Activated CD4-positive, CD25-positive, alpha-beta regulatory T cell treated with anti-CD3 and anti-CD28 coated beads, Interleukin-2, amount 50 U/mL, for 24 hours (primary cell): ENCODE data around the gene MYDGF.

ENCODE experiments used
- ATAC-seq, 2 donors: fragments of 150-1000 bp; cut with Tn5 transposase; one replicate each; pipeline ENCODE4 v1.10.0; 2021; ENCODE audit warnings: mild to moderate bottlenecking in 1 of 2, moderate library complexity in 1 of 2

The MYDGF gene

GRCh38 chr19:4640247-4641000 lies 29.7 kb downstream of the MYDGF start:
- no peak for ATAC-seq

GRCh38 chr19:4639531-4640246 lies 30.5 kb downstream of the MYDGF start:
- peak in 1 of 2 donors; percentile 3 for ATAC-seq

- ATAC-seq: peak; percentile 91 to 94
These were observed 31.2 kb downstream of the MYDGF start, which contains the start of gene TNFAIP8L1 for GRCh38 chr19:4638828-4639530. Gene TNFAIP8L1 (plus strand): TSS chr19:4639516. CDS start chr19:4651870, 12,354 bp downstream.

GRCh38 chr19:4638317-4638716 lies 31.8 kb downstream of the MYDGF start:
- no peak for ATAC-seq

DNA sequence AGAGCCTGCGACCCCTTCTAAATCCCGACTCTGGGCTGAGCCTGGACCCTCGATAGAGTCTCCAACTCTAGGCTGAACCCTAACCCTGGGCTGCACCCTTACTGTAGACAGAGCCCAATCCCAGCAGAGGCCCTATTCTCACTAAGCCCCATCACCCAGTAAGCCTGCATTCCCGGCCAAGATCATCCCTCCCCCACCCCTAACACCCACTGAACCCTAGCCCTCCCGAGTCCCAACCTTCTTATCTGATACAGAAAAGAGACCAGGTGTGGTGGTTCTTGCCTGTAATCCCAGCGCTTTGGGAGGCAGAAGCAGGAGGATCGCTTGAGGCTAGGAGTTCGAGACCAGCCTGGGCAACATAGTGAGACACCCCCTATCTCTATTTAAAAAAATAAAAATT lies 33.4 kb downstream of the MYDGF start:
- ATAC-seq: no peak

GRCh38 chr19:4636151-4636717 lies 33.9 kb downstream of the MYDGF start:
- ATAC-seq: peak in 1 of 2 donors; percentile 12

DNA sequence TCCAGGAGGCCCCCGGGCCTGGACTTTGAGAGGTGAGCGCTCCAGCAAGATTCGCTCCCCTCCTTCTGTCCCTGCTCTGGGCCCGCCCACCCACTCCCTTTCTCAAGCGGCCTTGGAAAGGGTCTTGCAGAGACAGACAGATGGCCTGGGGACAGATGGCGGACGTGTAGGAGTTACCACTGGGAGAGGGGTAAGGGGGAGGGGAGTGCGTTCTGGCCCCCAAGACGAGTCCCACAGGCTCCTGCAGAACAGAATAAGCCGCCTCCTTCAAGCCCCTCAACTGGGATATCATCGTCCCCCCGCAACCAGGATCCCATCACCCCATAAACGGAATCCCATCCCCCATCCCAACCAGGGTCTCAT lies 34.4 kb downstream of the MYDGF start:
- ATAC-seq: no peak

GRCh38 chr19:4633140-4633967 lies 36.8 kb downstream of the MYDGF start:
- ATAC-seq: peak; percentile 39 to 46

- no peak for ATAC-seq
These were observed 45.3 kb downstream of the MYDGF start for GRCh38 chr19:4624733-4625362.

DNA sequence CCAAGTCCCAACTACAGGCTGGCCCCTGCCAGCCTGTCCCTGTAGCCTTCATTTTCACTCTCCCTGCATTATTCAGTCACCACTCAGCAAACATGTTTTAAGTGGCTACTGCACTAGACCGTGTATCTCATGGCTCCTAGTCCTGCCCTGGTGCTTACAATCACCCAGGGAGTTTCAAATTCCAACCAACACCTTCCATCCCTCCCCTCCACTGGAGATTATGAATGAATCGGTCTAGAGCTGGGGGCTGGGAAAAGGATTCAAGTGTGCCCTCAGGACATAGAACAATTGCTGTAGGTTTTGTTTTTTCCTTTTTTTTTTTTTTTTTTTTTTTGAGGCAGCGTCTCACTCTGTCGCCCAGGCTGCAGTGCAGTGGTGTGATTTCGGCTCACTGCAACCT lies 45.8 kb downstream of the MYDGF start:
- ATAC-seq: no peak

DNA sequence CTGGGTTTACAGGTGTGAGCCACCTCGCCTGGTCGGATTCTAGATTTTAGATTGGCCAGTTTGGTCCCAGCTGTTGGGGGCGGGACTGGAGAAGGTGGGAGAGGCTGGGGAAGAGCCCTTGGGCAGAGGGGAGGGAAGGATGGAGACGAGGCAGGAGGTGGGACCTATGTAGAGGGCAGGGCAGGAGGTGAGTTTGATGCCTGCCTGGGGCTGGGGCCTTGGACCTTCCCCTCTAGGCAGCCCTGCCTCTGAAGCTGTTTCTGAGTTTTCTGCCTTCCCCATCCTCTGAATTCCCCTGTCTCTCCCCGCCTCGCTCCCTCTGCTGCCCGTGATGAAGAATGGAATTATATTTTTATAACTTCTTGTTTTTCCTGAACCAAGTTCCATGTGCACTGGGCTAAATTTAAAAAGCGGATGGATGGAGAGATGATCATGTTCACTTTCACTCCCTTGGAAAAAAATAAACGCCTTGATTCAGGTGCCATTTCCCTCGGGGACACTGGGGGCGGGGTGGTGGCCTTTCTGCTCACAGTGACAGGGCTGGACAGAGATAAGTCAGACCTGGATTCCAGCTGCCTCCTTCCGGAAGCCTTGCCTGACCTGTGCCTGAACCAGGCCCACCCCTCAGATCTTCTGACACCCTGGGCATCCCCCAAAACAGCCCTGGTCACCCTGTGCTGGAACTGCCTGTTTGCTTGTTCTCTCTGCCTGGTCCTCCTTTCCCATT lies 47.3 kb downstream of the MYDGF start:
- ATAC-seq: no peak

DNA sequence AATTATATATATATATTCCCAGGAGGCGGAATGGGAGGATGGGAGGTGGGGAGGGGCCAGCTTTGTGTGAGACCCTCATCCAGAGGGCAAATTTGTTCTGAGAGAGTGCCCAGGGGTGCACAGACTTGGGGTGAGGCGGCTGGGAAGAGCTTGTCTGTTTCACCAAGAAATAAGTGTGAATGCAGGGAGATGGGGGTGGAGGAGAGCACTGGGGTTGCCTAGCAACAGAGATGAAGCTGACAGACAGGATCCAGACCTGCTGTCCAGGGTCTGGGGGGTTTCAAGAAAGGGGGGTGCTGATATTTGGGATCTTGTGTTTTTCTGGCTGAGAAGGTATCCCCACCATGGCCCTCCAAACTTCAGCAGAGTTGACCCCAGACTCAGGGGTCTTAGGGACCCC lies 49.5 kb downstream of the MYDGF start:
- ATAC-seq: no peak

DNA sequence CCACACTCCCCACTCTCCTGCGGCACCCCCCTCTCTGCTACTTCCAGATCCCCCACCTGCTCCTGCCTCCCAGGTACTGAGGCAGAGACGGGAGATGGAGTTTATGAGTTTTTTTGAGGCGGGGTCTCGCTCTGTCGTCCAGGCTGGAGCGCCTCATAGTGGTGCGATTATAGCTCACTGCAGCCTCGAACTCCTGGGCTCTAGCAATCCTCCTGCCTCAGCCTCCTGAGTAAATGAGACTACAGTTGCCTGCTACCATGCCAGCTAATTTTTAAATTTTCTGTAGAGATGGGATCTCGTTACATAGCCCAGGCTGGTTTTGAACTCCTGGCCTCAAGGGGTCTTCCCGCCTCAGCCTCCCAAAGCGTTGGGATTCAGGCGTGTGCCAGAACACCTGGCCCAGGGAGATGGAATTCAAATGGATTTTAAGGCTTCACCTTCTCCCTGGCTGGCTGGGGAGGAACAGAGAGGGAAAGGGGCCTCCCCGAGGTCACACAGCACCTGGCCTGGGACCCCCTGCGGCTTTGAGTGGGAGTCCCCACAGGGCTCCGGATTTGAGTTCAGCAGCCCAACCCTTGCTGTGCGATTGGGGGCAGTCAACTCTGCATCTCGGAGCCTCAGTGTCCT lies 50.4 kb downstream of the MYDGF start:
- ATAC-seq: no peak

DNA sequence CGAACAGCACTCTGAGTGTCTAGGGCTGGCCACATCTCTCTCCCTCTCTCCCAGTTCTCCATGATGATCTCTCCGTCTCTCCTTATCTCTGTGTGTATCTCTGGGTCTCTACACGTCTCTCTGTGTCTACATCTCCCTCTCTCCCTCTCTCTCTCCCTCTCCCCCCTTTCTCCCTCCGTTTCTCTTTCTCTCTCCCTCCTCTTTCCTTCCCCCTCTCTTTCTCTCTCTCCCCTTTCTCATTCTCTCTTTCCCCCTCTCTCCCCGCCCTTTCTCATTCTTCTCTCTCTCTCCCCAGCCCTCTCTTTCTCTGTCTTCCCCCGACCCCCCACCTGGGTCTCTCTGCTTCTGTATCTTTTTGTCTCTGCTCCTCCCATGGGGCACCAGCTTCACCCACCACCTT lies 52.1 kb downstream of the MYDGF start:
- ATAC-seq: no peak

DNA sequence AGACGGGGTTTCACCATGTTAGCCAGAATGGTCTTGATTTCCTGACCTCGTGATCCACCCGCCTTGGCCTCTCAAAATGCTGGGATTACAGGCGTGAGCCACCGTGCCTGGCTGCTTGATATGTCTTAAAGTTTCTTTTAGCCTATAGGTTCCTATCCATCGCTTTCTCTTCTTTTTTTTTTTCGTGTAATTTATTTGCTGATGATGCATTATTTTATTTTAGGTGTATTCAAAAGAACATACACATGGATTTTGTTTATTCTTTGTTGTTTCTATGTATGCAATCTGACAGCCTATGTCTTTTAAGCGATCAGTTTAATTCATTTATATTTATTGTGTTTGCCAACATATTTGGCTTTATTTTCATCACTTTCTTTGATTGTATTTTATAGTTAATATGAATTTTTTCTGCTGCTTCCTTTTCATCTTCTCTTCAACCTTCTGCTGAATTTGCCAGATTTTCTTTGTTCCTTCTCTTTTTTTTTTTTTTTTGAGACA lies 56.8 kb downstream of the MYDGF start:
- no peak for ATAC-seq

DNA sequence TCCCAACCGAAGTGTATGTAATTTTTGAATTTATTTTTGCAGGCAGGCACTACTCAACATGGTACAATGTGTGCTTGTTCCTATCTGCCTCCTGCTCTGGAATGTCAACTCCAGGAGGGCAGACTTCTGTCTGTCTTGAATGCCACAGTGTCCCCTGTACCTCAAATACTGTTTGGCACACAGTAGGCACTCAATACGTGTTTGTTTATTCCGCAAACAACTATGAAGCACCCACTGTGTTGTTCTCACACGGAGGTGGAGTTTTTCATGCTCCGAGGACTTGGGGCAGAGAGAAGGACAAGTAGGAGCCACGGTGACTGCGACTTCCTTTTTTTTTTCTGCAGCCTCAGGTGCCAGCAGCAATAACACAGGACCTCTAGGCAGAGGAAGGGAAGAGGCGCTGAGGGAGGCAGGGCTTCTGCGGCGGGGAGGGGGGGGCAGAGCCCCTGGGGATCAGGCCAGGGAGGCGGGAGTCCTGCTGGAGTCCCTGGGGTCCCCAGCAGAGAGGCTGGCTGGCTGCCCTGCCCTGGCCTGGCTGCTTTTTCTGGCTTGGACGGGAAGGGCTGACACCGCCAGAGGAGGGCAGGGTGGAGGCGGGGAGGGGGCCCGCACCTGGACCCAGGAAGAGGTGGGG lies 60.1 kb downstream of the MYDGF start:
- no peak for ATAC-seq
